HG03103 (cell line): ENCODE measurements around the gene CC2D1B.

Experiments
- ATAC-seq: cut with Tn5 transposase; IDR thresholded peaks from one replicate; pipeline ENCODE4 v1.9.1; 2021; ENCODE audit warnings: low read depth; ENCODE audit not compliant: unreplicated experiment

Gene CC2D1B

DNA sequence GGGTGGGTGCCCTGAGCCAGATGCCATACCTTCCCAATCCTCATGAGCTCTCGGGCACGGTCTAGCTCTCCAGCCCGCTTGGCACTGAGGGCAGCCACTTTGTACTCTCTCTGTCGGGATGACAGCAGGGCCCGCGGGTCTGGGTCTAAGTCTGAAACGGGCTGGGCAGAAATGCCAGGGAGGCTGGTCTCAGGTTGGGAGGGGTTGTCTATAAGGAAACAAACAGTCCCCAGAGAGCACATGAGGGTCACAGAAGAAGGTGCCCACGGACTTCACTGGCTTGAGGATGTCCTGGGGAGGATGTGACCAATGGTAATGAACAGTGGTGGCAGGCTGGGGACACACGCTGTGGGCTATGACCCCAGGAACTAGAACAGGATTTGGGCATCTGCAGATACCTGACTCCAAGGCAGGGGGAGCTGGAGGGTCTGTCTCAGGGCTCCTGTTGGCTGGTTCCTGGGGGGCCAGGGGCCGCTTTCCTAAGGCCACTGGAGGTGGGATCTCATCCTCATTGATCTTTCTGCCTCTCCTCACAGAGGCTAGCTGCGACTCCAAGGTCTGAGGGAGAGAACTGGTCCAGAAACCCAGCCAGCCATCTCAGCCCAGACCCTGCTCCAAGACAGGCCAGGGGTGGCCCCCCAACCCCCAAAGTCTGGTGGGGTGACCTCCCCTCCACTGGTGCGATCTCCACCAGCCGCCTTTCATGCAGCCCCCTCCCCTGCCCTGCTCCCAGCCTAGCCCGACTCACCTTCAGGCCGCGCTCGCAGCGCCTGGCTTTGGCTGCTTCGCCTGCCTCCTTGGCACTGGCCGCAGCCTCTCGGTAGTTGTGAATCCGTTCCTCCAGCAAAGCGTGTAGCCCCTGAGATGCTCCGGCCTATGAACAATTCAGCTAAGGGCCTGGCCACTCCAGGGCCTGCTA lies 6.1 kb downstream of the CC2D1B start:
- no peak for ATAC-seq

DNA sequence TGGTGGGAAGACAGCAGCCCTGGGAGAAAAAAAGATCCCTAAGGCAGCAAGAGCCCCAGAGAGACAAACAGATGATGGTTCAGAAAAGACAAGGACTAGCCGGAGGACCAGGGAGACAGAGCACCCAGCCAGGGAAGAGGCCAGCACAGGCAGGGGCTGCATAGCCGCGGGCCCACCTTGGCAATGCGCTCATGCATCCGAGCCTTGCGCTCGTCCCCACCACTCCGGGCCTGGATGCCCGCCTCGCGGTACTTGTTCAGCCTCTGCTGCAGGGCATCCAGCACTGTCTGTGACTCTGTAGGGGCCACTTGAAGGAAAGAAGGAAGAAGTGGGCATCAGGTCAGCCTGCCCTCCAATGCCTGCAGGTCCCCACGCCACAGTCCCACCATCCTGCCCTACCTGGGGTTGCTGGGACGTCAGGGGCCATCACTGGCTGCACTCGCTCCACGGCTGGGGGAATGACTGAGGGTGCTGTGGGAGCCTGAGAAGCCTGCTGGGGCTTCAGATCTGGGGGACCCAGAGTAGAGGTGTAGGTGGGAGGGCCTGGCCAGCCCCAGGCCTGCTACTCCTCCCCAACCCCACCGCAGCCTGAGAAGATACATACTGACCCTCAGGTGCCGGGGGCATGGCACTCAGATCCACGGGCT lies 7.0 kb downstream of the CC2D1B start:
- no peak for ATAC-seq

DNA sequence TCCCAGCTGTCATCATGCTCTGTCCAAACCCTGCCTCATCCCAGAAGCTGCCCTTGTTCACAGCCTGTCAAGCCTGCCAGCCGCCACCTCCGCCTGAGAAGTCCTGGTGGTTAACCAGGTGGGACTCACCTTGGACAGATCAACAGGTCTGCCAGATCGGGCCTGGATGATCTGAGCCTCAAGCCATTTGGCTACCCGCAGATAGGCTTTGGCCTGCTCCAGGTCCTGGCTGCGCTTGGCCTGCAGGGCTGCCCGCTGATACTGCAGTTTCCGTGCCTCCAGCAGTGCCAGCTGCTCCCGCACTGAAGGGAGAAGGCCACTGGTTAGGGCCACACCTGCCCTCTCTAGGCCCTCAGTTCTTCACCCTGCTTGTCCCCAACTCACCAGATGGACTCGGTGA lies 8.6 kb downstream of the CC2D1B start:
- ATAC-seq = no peak

DNA sequence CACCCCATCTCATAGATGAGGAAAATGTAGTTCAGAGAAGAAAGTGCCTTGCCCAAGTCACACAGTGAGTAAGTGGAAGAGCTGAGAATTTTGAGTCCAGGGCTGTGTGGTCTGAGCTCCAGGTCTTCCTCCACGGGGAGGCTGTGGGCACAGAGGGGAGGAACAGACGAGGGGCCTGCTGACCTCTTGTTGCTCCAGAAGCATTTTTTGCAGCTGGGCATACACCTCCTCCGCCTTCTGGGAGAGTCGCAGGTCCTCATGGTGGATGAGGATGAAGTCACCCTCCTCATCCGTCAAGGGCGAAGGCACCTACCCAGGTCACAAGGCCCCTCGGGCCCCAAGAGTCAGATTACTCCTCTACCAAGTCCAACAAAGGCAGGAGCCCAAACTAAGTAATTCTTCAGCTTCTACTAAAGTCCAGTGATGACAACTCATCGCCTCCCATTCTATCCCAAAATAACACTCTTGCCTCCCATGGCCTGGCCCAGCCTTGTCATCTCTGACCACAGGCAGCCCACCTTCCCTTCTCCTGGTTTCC lies 9.1 kb downstream of the CC2D1B start:
- no peak for ATAC-seq

DNA sequence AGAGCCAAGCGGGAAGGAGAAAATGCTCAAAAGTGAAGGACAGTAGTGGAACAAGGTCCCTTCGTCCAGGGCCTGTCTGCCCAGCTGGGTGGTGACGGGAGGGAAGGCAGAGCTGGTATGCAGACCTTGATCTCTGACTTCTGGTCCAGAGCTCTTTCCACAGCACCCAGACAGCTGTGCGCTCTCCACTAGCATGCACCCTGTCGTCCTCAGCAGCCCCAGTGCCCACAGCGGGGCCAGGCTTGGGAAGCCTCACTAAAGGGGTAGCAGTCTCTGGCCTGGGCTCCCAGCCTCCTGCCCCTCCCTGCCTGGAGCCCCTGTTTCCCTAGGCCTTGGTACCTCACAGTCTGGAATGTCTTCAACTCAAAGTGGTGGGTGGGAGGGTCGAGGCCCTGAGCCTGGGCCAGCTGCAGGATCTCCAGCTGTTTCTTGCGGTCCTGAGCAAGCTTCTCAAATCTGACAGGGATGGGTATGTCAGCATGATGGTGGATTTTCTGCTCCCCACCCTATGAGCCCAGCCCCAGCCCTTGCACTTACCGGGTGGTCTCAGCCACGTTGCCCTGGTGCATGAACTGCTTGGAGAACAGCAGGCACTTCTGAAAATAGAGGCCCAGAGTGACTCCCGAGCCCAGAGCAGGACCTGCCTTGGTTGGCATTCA lies 10.0 kb downstream of the CC2D1B start:
- no peak for ATAC-seq

DNA sequence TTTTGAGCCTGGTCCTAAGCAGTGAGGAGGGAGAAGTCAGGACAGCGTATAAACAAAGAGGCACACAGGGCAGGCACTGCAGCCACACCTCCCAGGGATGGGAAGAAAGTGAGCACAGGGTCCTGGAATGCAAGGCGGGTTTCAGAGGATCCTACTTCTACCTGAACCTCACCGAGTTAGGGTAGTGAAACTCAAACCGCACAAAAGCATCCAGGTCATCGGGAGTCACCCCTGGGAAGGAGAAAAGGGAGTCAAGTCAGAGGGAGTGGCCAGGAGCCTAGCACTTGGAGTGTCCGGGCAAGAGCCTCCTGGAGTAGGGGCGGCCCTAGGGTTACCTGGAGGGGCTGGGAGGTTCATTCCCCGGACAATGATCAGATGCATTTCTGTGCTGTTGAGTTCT lies 10.6 kb downstream of the CC2D1B start:
- ATAC-seq = no peak

DNA sequence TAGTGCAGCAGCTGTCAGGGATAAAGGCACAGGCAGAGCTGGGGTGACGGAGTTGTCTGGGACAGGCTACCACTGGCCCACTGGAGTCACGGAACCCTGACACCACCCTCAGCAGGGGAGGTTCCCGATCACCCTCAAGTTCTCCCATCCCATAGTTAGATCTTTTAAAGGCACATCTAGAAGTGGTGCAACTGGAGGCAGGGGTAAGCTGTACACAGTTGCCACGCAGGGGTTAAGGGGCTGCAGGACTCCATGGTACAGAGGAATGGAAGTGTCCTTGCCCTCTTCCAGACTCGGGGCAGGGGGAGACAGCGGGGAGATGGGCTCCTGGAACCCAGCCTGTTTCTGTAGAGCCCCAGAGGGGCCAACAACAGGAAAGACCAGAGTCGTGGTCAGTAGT lies 13.3 kb downstream of the CC2D1B start:
- no peak for ATAC-seq

DNA sequence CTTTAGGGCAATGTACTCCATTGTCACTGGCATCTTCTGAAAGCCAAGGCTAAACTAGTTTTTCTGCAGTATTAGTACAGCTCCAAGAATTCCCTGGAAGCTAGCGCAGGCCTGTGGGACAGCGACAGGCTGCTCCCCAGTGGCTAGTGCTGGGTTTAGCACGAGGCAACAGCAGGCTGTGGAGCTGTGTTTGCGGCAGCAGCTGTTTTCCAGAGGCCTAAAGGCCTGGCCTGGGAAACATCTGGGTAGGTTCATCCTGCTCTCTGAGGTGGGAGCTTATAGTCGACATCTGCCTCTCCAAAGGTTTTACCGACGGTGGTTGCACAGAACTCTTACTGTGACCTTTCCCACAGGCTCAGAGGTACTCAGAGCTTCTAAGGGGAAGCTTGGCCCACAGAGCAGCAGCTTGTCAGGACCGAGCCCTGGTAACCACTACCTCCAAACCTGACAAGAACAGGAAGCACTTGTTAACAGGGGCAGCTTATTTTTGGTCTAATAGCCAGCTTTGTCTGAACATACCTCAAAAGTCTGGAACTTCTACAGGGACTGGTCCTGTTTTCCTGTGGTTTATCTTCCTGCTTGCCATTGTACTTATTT lies 17.2 kb downstream of the CC2D1B start:
- ATAC-seq = no peak

DNA sequence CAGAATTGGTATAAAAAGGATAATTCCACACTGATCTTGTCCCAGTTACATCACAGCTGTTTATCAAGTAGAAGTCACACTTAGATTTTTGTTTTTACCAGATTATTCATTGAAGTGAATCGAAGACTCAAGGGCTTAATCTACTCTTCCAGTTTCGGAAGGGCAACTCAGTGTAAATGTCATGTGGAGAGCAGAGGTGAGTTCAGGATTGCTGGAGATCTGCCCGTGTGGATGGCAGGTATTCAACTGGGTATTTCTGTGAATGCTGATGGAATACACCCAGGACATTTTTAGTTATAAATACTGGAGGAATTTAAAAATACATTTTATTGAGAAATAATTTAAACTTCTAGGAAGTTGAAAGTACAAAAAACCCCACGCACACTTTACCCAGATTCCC lies 19.4 kb downstream of the CC2D1B start:
- no peak for ATAC-seq

DNA sequence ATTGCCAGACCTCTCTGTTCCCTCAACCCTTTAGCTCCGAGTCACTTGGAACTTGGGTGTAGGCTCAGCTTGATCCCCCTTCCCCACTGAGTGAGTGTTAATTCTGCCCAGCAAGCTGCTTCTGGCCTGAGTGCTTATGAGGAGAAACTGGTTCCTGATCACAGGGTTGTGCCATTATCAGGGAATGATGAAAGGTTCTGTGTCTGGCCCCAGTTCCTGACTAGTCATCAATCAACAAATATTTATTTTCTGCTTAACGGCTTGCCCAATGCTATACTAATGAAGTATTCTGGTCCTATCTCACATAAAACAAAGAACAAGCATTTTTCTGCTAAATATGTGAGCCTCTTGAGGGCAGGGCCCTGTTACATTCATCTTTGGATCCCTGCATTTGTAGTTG lies 20.8 kb downstream of the CC2D1B start:
- ATAC-seq = no peak

DNA sequence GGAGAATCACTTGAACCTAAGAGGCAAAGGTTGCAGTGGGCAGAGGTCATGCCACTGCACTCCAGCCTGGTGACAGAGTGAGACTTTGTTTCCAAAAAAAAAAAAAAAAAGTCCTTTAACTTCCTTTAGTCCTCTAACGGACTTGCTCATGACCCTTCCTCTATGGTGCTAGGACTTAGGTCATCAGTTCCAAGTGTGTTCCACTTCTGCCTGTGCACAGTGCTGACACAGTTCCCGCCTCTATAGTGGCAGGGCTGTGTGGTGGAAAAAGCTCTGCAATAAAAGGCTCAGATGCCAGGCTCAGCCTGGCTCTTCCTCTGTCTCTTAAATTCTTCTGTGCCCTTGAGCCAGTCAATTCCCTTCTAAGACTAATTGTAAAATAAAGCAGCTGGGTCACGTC lies 22.0 kb downstream of the CC2D1B start:
- ATAC-seq = no peak

DNA sequence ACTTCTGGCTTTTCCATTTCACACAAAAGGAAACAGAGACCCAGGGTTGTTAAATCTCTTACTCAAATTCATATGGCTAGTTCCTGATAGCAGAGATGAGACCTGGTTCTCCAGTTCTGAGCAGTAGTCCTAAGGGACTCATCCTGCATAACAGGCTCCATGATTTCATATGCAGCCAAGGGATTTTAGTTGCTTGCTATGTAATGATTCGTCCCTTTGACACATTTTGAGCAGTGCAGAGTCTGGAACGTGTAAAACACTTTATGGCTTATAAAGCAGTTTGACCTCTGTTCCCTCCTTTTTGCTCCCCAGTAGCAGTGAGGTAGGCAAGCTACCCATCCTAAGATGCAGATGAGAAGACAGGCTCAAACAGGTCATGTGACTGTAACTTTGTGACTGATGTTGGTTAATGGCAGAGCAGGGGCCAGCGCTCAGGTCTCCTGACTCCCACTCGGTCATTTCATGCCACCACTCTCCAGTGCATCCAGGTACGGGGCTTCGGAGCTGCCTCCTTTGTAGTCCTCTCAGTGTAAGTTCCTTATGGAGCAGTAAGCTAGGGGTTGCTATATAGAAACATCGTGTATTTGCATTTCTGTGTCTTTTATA lies 24.2 kb downstream of the CC2D1B start:
- no peak for ATAC-seq

DNA sequence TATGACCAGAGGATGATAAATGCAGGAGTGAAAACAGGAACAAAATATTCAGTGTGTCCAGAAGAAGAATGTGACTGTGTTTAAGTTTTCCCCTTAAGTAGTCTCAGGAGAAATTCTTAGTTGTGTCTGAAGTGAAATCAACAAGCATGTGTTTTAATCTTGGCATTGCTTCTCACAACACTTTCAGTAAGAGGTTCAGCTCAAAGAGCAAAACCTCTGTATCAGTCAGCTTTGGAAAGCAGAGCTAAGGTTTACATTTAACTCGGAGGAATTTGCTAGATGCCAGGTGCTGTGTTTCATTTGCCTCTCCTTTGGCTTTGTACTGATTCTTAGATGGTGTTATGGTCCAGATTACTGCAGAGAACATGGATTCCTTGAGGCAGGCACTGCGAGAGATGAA lies 28.6 kb downstream of the CC2D1B start:
- no peak for ATAC-seq

DNA sequence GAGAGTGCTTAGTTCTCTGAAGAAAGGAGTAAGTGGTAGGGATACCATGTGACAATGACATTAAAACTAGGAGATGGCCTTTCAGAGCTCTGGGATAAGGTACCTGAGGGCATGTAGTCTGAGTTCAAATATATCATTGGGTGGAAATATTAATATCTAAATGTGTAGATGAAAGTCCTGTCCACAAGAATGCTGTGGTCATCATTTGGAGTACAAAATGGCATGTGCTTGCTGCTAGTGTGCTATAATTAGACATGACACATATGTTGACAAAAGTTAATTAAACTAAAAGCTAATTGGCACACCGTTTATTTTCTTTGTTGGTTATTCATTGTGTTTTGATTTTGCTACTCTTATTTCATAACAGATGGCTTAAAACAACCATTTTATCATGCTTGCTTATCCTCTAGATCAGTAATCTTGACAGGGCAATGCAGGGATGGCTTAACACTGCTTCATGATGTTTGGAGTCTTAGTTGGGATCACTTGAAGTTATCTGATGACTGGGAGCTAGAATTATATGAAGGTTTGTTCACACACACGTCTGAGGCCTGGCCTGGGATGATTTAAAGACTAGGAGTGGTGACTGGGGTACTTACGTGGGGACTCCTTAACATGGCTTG lies 31.0 kb downstream of the CC2D1B start:
- no peak for ATAC-seq

DNA sequence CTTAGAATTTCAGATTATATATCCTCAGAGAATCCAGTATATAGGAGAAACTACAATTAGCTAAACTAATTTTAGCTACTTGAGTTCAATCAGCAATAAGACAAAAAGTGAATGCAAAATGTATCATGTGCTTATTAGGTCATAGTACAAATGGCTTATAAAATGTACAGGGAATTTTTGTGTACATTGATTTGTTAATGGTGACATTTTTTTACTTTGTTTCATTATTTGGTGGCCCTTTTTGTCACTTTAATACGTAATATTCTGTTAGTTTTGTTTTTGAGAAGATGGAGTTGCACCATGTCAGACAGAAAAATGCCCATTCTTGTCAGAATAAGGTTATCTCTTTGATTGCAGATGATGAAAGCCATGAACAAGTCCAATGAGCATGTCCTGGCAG lies 33.6 kb downstream of the CC2D1B start:
- no peak for ATAC-seq

DNA sequence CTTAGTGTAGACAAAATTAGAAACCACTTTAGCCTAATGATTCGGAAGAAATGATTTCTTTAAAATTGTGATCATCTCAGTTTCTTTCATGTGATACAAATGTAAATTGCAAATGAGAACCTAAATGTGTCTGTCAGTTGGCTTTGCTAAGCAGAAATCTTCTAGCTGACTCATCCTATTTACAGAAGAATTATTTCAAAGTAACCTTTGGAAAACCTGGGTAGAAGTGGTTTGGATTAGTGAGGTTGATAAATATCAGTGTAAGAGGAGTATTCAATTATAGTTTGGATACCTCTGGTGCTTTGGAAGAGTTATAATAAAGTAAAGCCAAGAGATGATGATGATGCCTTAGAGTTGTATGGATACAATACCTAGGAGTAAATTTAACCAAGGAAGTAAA lies 37.4 kb downstream of the CC2D1B start:
- no peak for ATAC-seq

DNA sequence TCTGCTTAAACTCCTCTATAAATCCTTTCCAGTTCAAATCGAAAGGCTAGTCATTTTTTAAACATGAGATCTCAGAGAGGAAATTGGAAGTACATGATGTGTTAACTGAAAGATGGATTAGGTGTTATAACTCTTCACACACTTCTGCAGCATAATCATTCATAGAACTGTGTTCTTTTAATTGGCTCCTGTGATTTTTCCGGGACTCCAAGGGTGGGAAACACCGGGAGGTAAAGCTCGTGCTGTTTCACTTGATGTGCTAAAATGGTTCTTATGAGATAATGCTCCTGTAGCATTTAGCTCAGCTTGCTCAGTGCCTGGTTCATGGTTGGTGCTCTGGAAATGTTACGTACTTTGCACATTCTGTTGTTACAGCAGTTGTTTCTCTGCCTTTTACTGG lies 40.2 kb downstream of the CC2D1B start:
- no peak for ATAC-seq

DNA sequence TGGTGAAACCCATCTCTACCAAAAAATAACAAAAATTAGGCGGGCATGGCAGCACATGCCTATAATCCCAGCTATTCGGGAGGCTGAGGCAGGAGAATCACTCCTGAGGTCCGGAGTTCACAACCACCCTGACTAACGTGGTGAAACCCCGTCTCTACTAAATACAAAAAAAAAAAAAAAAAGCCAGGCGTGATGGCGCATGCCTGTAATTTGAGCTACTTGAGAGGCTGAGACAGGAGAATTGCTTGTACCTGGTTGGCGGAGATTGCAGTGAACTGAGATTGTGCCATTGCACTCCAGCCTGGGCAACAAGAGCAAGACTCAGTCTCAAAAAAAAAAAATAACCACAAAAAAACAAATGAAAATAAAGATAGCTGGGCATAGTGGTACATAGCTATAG lies 42.3 kb downstream of the CC2D1B start:
- no peak for ATAC-seq

DNA sequence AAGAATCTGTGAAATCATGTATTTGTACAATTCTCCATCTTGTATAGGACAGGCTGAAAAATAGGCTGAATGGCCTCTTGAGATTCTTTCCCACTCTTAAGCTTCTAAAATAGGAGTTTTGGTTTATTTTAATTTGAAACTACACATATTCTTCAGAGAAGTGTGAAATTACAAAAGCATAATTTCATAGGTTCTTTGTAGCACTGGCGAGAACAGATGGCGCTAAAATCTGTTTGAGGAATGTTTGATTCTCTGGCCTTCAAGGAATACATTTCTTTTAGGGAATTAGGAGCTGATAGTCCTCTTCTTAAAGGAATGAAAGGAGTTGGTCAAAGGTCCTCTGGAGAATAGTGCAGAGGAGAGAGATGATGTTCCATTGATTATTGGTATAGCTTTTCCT lies 44.9 kb downstream of the CC2D1B start:
- ATAC-seq = no peak
